ENCODE measurements around the gene PHLDB2.
A peak's percentile ranks its signal among the peaks of the same experiment; 100 is the strongest.

PHLDB2 gene

DNA sequence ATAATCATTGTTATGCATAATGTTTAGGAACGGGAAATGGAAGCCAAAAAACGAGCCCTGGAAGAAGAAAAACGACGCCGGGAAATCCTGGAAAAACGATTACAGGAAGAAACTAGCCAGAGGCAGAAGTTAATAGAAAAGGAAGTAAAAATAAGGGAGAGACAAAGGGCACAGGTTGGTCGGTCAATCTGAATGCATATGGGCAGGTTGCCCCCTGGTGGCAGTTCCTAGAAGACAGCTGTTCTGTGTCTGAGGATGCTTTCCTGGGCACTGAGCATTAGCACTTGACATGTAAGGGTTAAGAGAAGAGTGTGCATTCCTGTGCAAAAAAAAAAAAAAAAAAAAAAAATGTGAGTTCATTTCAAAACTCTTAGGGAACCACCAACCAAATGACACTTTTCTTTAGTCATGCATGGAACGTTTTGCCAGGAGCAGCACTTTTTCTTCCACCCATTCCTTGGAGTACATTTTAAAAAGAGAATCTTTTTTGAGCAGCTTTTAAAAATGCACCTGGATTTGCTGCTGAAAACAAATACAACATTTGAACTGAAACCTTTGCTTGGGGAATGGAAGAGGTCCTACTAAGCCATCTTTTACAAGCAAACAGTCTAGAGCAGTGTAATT lies 108.7 kb downstream of the PHLDB2 start:
- DNase-seq = peak; percentile 76

DNA sequence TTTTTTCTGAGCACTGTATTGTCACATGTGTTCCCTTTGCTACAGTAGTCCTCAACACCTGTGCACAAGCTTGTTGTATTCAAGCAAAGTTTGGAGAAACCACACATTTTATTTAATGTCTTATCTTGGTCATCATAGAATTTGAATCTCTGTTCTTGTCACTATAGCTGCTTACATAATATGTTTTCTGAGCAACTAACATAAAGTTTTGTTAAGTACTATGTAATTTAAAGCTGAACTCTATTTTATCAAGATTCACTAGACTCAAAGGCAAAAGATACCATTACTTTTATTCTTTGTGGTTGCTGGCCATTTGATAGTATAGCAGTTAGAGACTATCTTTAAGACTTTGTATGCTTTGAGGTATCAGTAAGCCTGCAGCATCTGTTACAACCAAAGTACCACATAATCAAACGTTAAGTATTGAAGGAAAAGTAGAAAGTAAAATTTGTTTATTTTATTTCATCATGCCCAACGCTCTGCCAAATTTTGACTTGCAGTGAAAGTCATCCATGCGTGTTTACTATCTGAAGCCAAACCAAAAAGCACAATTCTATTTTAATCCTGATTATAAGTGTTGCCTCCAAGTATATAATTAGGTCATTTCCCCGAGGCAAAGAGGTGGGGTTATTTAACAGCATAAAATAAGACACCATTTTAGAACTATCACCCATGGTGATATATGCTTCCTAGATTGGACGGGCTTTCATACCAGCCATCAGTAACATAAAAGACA lies 109.4 kb downstream of the PHLDB2 start:
- DNase-seq = no peak

DNA sequence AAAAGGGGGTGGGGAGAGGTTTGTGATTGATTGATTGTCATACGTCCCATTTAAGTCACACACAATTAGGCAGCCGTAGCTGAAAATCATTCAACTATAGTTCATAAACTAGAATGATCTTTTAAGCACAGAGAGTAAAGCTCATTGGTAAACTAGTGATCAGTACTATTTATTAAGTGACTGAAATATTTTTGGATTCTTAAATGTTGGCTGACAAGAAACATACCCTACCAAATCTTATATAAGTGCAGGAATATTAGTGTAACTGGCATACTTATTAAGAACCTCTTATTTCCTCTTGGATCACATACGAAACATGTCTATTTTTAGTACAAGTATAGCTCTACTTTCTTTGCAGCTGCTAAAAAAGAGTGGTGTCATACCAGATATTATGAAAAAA lies 111.3 kb downstream of the PHLDB2 start:
- no peak for DNase-seq

DNA sequence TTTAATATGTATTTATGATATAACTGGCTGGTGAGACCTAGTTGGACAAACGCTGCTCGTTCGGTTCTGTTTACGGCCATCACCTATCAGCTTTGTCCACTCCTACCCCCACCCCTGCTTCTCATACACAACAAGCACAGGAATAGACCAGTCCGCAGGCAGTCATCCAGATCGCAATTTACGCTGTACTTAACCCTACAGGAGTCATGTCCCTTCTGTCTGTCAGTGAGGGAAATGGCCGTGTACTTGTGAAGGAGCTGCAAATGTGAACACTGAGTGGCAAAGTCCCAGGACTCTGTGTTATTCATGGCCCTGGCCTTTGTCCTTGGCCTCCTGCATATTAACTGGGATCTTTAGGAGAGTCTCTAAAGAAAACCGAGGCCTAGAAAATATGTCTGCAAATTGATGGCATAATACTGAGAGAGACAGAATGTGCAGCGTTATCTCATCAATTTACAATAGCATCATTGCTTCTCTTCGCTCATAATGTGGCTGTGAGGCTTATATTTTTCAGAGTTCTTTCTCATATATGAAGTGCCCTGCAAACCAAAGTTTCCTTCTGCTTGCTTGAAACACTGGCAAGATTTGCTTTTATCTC lies 112.6 kb downstream of the PHLDB2 start:
- no peak for DNase-seq

DNA sequence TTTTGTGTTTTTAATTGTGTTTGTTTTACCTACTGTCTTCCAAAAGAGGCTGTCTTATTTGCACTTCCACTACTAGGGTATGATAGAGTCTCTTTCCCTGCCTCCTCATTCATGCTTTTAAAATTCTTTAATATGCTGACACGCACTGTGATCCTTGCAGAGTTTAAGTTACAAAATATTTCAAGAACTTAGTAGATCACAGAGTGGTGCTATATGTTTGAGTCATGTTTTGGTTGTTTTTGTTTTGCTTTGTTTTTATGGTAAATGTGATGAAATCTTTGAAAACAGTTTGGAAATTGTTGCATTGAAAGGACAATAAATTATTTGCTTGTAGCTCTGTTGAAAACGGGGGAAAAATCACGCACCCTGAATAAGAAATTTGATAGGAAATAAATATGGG lies 113.8 kb downstream of the PHLDB2 start:
- no peak for DNase-seq

DNA sequence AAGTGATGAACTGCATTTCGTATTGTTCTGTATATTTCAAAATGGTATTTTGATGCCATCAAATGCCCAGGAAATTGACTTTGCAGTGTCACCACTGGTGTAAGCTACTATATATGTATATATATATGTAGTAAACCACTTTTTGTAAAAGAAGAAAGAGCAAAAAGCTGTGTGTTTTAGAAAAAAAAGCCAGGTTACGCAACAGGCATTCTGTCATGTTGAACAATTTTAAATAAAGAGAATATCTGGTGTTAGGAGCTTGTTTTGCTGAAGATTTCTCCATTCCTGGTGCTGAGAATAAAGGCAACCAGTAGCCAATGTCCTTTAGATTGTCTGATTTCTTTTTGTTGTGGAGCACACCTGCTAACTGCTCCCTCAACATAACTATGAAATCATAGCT lies 116.1 kb downstream of the PHLDB2 start:
- DNase-seq = no peak

DNA sequence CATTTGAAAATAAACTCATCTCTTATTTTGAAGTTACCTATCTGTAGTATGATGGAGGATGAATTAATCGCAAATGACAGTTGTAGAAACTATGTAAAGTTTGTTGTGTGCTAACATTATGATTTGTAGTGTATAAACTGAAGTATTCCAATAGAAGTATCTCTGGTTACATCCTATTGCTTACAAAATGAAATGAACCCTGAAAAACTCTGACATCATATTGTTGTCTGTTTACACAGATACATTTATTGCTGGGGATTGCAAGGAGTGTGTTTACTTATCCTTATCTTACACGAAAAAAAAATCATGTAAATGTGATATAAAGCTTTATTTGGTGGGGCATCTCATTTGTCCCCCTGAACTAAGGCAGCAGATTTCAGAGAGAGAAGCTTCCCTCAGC lies 117.2 kb downstream of the PHLDB2 start:
- DNase-seq = no peak

DNA sequence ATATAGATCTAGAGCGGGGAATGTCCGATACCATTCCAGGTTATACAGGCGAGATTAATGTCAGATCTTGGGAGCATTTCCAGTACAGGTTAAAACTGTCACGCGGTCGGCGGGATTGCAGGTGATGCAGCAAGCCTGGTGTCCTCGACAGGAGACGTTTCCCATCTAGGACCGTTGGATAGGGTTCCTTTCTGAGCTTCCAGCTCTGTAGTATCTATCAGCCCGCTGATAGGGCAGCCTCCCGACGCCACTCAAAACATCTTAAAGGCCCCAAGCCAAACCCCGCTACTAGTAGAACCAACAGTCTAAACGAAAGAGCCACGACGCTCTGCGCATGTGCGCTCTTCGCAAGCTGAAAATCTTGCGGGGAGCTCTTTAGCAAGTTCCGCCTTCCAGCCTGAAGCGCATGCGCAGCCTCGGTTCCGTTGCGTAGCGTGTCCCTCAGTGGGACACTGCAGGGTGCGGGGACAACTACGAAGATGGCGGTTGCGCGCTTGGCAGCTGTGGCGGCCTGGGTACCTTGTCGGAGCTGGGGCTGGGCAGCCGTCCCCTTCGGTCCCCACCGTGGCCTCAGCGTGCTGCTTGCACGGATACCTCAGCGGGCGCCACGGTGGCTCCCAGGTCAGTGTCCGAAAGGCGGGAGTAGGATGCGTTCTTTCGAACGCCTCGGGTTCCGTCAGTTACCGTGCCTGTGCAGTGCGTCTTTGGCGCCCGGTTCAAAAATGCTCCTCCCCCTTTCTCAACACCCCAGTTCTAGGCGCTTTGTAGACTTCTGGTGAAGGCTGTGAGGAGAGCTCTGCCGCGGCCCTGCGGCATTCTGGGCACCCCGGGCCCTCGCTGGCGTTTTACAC lies 119.7 kb downstream of the PHLDB2 start, which contains the start of gene ABHD10:
Gene ABHD10, plus strand, starts transcription at position 444 of the 851 bp plus-strand sequence. Its CDS starts 36 bp downstream, at position 480.
- DNase-seq = peak; percentile 97

DNA sequence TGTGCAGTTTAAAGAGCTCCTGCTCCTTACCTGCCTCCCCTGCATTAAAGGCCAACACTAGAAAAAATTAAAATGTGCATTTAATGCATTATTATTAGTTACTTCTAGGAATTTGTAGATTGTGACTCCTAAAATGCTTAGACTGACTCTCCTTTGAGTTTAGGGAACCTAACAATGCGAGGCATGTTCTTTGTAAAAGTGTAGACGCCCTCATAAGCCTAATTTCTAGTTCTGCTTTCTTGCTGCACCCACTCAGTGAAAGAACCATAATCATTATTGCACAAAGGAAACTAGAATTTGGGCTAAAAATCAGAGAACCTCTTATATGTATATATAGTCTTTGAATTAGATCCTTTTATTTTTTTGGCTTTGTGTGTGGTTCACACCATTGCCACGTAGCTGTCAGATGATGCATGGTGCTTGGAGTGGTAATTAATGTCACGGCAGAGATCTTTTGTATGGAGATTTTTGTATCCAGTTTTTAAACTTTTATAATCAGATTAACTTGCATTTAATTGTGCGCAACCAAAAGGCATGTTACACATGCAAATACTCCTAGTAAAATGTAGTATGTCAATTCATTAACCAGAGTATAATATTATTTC lies 120.5 kb downstream of the PHLDB2 start:
- no peak for DNase-seq

DNA sequence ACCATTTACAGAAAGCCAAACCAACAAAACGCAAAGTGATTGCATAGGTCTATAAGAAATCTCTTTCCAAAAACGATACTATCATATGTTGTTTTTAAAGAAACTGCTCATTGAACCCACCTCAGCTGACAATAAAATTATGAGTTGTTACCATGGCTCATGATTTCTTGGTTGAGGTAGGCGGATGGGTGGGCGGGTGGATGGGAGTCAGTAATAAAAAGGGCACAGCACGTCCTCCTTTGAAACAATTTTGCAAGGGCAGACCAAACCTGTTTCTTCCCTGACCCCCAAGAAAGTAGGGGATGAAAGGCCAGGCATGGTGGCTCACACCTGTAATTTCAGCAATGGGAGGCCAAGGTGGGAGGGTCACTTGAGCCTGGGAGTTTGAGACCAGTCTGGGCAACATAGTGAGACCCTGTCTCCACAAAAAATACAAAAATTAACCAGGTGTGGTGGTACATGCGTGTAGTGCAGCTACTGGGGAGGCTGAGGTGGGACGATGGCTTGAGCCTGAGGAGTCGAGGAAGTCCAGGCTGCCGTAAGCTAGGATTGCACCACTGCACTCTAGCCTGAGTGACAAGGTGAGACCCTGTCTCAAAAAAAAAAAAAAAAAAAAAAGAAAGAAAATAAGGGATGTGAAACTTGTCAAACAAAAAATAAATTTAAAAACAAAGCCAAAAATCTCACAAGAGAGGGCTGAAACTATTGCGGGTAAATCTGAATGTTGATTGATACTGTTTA lies 121.8 kb downstream of the PHLDB2 start:
- no peak for DNase-seq

DNA sequence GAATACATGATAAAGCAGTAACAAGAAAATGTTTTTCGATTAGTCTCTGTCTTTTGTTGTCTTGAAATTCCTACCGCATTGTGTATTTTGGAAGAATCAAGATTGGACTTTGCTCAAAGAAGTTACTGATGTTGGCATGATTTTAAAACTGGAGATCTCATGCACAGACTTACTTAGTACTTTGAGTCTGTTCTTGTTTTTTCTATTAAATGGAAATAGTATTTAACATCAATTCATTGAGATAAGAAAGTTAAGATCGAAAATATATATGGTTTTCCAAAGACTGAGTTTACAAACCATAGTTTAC lies 122.3 kb downstream of the PHLDB2 start:
- no peak for DNase-seq

DNA sequence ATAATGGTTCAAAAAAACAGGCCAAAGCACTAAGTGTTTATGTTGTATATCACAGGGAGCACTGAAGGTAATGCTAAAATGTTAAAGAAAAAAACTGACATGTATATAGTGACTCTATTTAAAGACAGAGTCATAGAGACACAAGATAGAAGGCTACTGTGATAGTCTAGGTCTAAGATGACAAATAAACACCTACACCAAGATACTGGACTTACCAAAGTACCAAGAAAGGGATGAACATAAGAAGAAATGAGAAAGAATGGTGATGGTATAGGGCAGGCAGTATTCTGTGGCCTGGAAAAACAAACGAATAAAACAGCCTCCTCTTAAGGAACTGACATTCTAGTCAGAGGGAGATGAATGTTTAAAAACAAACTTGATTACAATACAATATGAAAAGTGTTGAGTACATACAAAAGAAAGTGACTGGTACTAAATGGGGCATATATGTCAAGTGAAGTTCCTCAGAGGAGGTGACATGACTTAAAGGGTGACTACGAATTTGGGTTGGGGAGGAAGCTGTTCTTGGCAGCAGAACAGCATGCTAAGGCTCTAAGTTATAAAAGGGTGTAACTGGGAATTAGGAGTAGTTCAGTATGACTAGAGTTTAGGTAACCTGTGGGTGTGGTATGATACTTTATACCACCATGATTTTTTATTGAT lies 125.7 kb downstream of the PHLDB2 start:
- DNase-seq = no peak

DNA sequence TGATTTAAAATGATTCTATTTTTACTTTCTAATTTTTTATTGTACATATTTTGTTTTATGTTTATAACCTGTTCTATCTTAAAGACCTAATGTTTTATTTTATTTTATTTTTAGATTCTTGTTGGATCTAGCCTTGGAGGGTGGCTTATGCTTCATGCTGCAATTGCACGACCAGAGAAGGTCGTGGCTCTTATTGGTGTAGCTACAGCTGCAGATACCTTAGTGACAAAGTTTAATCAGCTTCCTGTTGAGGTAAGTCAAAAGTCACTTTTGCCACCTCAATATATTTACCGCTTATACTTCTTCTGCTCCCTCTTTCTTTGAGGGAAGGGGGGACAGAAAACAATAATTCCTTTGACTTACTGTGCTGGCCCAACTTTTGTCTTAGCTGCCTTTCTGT lies 127.7 kb downstream of the PHLDB2 start:
- DNase-seq = no peak

DNA sequence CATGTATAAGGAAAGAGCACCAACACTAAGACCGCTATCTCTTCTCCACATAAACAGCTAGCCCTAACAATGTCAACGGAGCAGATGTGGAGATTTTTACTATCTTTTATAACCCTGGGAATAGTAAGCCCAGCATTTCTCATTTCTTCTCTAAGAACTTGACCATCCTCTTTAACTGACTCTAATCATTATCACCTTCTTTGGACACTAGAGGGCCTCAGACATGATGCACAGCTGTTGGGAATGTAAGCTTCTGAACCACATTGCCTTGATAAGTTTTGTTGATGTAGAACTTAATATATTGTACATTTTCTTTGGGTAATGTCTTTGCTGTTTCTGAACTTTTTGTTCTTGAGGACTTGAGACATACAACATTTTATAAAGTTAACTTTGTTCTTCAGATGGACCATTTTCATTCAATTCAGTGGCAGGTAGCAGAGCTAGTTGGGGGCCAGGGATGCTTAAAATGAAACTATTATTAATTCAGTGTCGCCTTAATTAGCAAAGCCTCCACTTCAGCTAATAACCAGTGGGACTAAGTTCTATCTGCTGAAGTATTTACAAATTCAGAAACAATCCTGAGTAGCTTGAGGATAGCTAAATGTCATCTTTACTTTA lies 130.1 kb downstream of the PHLDB2 start:
- peak; percentile 37 for DNase-seq

DNA sequence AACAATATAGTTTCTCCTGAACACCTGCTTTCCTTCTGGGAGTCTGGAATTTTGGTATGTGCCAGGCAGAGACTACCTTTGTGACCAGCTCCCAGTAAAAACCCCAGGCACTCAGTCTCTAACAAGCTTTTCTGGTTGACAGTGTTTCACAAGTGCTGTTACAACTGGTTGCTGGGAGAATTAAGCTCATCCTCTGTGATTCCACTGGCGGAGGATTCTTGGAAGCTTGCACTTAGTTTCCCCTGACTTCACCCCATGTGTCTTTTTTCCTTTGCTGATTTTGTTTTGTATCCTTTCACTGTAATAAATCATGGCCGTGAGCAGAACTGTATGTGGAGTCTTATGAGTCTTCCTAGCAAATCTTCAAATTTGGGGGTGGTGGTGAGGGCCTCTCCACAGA lies 134.0 kb downstream of the PHLDB2 start:
- DNase-seq = no peak

DNA sequence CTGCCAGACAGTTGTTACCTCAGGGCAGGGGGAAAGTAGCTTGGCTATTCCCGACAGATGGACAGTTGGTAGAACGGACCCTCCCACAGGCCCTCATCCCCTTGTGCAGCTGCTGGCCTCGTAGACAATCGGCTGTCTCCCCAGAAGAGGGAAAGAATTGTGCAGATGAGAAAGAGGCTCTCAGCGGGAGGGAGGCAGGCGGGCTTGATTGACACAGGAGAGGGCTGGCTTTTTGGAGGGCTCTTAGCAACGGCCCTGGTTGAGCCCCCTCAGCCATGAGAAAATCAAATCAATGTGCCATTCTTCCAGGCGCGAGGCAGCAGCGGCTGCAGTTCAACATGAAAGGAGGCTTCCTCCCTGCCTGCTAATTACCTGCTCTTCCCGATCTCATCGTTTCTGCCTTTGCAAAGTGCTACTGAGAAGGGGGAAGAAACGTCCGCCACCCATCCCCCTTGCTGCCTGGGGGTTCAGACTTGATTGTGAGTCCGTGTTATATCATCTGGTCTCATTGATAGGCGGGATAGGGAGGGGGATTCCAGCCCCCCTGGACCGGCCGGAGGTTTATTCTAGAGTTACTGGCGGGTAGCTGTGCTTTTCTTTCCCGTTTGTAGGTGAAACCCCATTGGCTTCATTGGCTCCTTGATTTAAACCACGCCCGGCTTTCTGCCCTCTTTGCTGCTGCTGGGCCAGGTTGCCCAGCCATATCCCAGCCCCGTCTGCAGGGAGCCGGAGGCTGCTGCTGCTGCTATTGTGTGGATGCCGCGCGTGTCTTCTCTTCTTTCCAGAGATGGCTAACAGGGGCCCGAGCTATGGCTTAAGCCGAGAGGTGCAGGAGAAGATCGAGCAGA lies 139.8 kb downstream of the PHLDB2 start, which contains the start of gene TAGLN3:
Gene TAGLN3, plus strand, starts transcription at position 287 of the 848 bp plus-strand sequence. Its CDS starts 501 bp downstream, at position 788.
- peak; percentile 71 for DNase-seq

DNA sequence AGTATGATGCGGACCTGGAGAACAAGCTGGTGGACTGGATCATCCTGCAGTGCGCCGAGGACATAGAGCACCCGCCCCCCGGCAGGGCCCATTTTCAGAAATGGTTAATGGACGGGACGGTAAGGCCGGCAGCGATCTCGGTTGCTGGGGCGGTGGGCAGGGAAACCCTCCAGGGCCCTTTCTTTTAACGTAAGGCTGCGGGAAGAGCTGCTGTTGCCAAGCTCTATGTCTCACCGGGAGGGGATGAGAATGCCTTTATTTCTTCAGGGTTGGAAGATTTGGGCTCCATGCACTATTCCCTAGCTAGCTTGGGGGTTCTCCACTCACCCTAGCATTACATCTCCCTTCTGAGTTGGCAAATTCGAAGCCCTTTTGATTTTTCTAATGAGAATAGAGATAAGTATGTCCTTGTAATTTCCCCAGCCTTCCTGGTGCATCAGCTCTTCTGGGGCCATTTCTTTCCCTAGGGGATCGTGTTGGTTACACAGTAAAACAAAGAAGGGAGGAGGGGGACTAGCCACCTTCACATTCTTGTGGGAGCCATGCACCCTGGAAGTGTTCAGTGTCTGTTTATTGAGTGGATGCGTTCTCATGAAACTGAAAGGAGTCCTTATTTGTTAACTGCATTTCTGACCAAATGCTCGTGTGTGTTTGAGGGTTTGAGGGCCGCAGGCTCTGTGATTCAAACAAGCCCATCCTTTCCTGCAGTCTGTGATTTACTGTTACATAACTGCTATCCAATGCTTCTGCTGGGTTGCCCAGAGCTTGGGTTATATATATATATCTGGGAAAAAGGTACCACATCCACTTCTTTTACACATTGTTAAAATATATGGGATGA lies 140.6 kb downstream of the PHLDB2 start:
- no peak for DNase-seq

DNA sequence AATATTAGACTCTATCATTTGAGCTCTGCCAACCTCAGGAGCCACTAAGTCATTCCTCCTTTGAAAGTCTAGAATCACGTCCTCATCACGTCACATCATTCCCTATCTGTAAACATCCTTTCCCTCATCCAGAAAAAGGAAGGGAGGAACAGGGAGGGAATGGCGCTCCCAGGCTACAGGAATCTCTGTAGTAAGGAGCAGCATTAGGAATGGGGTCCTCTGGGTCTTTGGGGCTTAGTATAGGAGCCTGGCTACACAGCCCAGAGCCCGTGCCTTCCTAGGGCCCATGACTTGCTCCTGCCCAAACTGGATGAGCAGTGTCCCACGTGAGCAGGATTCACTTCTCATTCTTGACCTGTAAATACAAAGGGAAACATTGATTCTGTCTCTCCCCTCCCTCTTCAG lies 141.3 kb downstream of the PHLDB2 start:
- DNase-seq = no peak

DNA sequence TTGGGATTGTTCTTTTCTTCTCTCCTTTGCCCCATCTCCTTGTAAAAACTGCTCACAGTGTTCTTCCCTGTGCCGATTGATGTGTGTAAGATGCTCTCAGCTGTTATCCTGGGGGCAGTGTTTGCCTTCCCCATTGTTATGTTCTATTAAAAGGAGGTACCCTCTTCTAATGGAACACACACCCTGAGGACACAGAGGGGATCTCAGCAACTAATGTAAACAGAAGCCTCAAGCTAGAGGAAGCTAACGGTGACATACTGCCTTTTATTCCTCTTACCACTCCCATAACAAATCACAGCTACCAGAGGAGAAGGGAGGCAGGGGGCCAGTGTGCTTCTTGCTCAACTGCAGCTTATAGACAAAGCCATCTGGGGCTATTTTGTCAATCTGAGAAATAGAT lies 141.9 kb downstream of the PHLDB2 start:
- no peak for DNase-seq
